OCI-LY7 (cell line): ENCODE measurements around the gene QDPR.

Source experiments
- EZH2phosphoT487 ChIP-seq: fragments of 200-600 bp; sonication (generic); IDR thresholded peaks from 2 replicates; pipeline ENCODE4 v1.6.1; 2018; ENCODE audit warnings: low read depth, borderline replicate concordance, mild to moderate bottlenecking, mixed run types, antibody characterized with exemption, low read length, moderate library complexity, mixed read lengths
- TF ChIP-seq, protein P1 (sequence below): fragments of 200-600 bp; sonication (generic); conservative IDR thresholded peaks from 2 replicates; pipeline ENCODE4 v1.5.1; 2014; ENCODE audit warnings: mild to moderate bottlenecking, antibody characterized with exemption, low read length, moderate library complexity, mixed read lengths

DNA sequence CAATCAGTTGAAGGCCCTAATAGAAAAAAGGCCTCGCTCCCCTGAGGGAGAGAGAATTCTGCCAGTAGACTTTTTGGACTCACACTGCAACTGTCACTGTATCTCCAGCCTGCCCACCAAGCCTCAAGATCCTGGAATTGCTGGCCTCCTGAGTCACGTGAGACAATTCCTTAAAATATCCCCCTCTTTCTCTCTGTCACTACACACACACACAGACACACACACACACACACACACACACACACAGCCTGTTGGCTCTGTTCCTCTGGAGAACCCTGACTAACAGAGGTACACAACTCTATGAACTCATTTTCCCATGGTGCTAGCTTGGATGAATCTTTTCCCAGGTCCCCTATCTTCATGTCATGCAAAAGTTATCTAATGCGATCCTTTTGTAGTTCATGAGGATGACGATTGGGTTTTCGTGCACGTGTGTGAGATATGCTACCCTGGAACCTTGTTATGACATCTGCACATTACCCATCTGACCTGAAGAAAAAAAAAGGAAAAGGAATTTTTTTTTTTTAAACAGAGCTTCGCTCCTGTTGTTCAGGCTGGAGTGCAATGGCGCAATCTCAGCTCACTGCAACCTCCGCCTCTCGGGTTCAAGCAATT is 16.8 kb upstream of the QDPR start:
- TF ChIP-seq, protein P1, sequence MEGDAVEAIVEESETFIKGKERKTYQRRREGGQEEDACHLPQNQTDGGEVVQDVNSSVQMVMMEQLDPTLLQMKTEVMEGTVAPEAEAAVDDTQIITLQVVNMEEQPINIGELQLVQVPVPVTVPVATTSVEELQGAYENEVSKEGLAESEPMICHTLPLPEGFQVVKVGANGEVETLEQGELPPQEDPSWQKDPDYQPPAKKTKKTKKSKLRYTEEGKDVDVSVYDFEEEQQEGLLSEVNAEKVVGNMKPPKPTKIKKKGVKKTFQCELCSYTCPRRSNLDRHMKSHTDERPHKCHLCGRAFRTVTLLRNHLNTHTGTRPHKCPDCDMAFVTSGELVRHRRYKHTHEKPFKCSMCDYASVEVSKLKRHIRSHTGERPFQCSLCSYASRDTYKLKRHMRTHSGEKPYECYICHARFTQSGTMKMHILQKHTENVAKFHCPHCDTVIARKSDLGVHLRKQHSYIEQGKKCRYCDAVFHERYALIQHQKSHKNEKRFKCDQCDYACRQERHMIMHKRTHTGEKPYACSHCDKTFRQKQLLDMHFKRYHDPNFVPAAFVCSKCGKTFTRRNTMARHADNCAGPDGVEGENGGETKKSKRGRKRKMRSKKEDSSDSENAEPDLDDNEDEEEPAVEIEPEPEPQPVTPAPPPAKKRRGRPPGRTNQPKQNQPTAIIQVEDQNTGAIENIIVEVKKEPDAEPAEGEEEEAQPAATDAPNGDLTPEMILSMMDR = no peak
- no peak for TF ChIP-seq EZH2phosphoT487
